ENCODE results near the gene RNF11. TPM values are rescaled to one million over a fixed set of nuclear protein-coding genes. Genes with fewer than 3 reads are reported as not detected.

Gene RNF11
- total RNA-seq, 2 experiments from 2014 or later: 34.8 to 39.7 TPM

DNA sequence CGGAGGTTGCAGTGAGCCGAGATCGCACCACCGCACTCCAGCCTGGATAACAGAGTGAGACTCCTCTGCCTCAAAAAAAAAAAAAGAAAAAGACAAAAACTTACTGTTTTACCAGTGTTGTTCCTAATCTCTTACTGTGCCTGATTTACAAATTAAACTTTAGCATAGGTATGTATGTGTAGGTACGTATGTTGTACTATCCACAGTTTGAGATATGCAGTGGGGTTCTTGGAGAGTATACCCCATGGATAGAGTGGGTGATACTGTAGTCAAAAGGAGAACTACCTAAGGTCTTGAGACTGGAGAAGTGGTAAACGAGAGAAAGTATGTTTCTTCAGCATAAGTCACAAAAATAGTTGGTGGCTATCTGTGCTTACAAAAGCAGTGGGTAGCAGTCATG, 38.6 kb downstream of the RNF11 start:
- Mint-ChIP-seq H3K4me1 (peaks cover 12% of the 10 kb centered on the region), H3K27me3 (no peaks in the 10 kb centered on the region), H3K27ac (no peak overlapping the region), H3K4me3 (no peak overlapping the region), H3K36me3 (ENCODE audit: low read depth) (peaks cover 31% of the 10 kb centered on the region), H3K9me3 (no peaks in the 10 kb centered on the region)
- ChIA-PET CTCF (no interaction called here), POLR2A (no interaction called here)
- DNase-seq: no peak

DNA sequence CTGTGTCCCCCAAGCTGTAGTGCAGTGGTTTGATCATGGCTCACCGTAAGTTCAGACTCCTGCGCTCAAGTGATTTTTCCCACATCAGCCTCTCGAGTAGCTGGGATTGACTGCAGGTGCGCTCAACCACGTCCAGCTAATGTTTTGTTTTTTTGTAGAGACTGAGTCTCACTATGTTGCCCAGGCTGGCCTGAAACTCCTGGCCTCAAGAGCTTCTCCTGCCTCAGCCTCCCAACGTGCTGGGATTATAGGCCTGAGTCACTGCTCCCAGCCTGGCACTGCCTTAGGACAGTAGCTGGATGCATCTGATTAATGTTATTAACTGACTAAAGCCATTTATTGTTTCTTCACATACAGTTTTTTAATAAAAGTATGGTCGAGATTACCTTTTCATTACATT, 40.2 kb downstream of the RNF11 start:
- no peak overlapping the region for H3K27ac Mint-ChIP-seq
- CTCF ChIA-PET: interaction anchor here (1.2 kb wide), 1 partner anchor 19 kb away, joined by 4 read pairs; no protein-coding TSS in a partner anchor

DNA sequence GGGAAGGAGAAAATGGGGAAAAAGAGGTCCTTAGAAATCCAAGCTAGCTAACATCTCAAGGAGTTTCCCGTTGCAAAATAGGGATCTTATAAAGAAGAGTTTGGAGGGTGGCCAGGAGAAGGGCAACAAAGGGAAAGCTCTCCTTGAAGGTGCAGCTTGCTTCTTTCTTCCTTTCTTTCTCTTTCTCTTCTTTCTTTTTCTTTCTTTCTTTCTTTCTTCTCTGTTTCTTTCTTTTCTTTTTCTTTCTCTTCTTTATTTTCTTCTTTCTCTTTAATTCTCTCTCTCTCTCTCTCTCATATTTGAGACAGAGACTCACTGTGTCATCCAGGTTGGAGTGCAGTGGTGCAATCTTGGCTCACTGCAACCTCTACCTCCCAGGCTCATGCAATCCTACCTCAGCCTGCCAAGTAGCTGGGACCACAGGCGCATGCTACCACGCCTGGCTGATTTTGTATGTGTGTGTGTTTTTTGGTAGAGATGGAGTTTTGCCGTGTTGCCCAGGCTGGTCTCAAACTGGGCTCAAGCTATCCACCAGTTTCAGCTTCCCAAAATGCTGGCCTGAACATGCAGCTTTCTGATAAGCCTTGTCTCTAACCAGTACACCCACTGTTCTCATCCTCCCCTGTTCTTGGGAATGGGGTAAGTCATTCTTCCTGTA, 44.4 kb downstream of the RNF11 start:
- ChIA-PET CTCF (interaction anchor here (0.8 kb wide), 1 partner anchor 87 kb away, joined by 3 read pairs; no protein-coding TSS in a partner anchor), POLR2A (interaction anchor here (0.9 to 2.9 kb wide), 2 partner anchors 45 to 68 kb away, joined by 3 to 7 read pairs; partner anchors contain the start of gene RNF11)
- Mint-ChIP-seq H3K4me1 (peaks cover 30% of the 10 kb centered on the region), H3K4me3 (no peak overlapping the region), H3K9me3 (no peaks in the 10 kb centered on the region), H3K27ac (no peak overlapping the region), H3K27me3 (no peaks in the 10 kb centered on the region), H3K36me3 (ENCODE audit: low read depth) (peaks cover 2% of the 10 kb centered on the region)
- no peak for DNase-seq

More for the DNA sequence above, 40.2 kb downstream of the RNF11 start:
- Mint-ChIP-seq H3K36me3 (ENCODE audit: low read depth) (peaks cover 18% of the 10 kb centered on the region), H3K9me3 (no peaks in the 10 kb centered on the region), H3K4me3 (no peak overlapping the region), H3K27me3 (no peaks in the 10 kb centered on the region), H3K4me1 (peaks cover 9% of the 10 kb centered on the region)
- DNase-seq: no peak
- POLR2A ChIA-PET: no interaction called here

DNA sequence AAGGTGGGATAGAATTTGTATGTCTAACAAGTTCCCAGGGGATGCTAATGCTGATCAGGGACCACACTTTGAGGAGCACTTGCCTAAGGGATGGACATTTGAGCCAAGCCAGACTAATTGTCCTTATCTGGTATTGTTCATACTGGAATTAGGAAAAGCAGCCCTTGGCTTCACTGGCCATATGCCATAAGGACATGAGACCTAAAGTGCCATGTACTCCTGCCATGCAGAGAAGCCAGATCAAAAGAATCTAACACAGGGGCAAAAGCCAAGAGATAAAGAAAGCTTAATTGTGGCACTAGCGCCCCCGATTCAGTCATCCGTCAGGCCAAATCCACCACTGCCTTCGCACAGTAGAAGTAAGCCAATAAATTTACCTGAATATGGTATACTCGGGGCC, 45.7 kb downstream of the RNF11 start:
- no peaks in the 10 kb centered on the region for H3K9me3 Mint-ChIP-seq
- no peak overlapping the region for H3K27ac Mint-ChIP-seq
- peaks cover 33% of the 10 kb centered on the region for H3K4me1 Mint-ChIP-seq
- H3K36me3 Mint-ChIP-seq (ENCODE audit: low read depth): peaks cover 2% of the 10 kb centered on the region
- no peaks in the 10 kb centered on the region for H3K27me3 Mint-ChIP-seq
- ChIA-PET POLR2A (no interaction called here), CTCF (no interaction called here)
- no peak for DNase-seq
- H3K4me3 Mint-ChIP-seq: no peak overlapping the region

DNA sequence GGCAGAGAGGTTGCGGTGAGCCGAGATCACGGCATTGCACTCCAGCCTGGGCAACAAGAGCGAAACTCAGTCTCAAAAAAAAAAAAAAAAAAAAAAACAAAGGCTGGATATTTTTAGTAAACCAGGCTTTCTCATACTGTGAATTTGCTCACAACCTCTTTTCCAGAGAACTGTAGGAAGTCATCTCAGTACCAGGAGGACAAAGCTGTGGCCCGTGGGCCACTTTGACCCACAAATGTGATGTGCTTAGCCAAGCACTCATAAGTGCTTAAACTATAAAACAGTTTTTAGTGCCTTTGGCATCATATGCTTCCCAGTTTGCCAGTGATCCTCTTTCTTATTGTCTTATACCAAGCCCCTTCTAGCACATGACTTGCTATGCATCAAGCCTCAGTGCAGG, 46.5 kb downstream of the RNF11 start:
- Mint-ChIP-seq H3K36me3 (ENCODE audit: low read depth) (peaks cover 2% of the 10 kb centered on the region), H3K4me1 (peaks cover 33% of the 10 kb centered on the region)
- no peak for DNase-seq

DNA sequence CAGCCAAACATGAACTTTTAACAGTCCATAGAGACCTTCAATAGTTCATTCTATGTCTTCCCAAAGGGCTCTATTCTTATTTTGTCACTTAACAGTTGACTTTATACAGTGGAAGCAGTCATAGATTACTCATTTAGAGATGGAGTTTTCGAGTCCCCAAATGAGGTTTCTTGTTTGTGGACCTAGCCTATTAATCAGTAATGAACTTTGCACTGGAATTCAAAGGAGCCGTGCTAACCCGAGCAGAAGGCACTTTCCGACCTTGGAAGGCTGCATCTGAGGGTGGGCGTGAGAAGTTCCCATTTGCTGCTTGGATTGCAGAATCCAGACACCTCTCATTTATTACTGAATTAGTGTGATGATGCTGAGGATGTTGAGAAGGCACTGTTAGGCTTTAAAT, 47.9 kb downstream of the RNF11 start:
- no peak for DNase-seq
- H3K9me3 Mint-ChIP-seq: no peaks in the 10 kb centered on the region
- ChIA-PET POLR2A (no interaction called here), CTCF (interaction anchor here (1.4 to 2.1 kb wide), 2 partner anchors 11 to 13 kb away, joined by 4 to 6 read pairs; no protein-coding TSS in a partner anchor)
- peaks cover 33% of the 10 kb centered on the region for H3K4me1 Mint-ChIP-seq
- no peak overlapping the region for H3K4me3 Mint-ChIP-seq
- H3K27me3 Mint-ChIP-seq: peaks cover 7% of the 10 kb centered on the region
- no peak overlapping the region for H3K27ac Mint-ChIP-seq
- H3K36me3 Mint-ChIP-seq (ENCODE audit: low read depth): peaks cover 2% of the 10 kb centered on the region

More for the DNA sequence above, 46.5 kb downstream of the RNF11 start:
- H3K9me3 Mint-ChIP-seq: no peaks in the 10 kb centered on the region
- ChIA-PET POLR2A (no interaction called here), CTCF (interaction anchor here (1.4 to 2.1 kb wide), 2 partner anchors 12 to 14 kb away, joined by 4 to 6 read pairs; no protein-coding TSS in a partner anchor)
- H3K27me3 Mint-ChIP-seq: peaks cover 5% of the 10 kb centered on the region
- H3K27ac Mint-ChIP-seq: no peak overlapping the region
- H3K4me3 Mint-ChIP-seq: no peak overlapping the region

DNA sequence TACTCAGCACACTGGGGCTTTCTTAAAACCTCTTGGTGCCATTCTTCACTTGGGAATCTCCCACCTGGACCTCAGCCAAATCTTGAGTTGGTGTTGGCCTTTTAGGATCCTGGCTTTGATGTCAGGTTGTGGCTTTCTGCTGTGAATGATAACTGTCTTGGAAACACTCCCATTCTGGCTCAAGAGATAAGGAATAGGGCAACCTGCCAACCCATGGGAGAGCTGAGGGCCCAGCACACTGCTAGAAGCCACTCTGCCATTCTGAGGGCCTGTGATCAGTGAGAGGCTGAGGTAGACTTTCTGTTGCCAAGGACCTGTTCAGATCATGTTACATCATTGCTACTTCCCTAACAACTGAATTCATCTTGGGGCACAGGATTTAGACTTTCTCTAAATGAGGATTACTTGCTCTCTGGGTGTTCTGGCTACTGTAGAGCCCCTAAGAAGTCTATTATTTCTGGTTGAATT, 48.4 kb downstream of the RNF11 start:
- CTCF ChIA-PET: interaction anchor here (2.1 kb wide), 1 partner anchor 11 kb away, joined by 4 read pairs; no protein-coding TSS in a partner anchor
- POLR2A ChIA-PET: no interaction called here
- Mint-ChIP-seq H3K27me3 (peaks cover 12% of the 10 kb centered on the region), H3K4me1 (peaks cover 33% of the 10 kb centered on the region), H3K9me3 (no peaks in the 10 kb centered on the region), H3K36me3 (ENCODE audit: low read depth) (peaks cover 5% of the 10 kb centered on the region), H3K4me3 (no peak overlapping the region), H3K27ac (no peak overlapping the region)
- no peak for DNase-seq

DNA sequence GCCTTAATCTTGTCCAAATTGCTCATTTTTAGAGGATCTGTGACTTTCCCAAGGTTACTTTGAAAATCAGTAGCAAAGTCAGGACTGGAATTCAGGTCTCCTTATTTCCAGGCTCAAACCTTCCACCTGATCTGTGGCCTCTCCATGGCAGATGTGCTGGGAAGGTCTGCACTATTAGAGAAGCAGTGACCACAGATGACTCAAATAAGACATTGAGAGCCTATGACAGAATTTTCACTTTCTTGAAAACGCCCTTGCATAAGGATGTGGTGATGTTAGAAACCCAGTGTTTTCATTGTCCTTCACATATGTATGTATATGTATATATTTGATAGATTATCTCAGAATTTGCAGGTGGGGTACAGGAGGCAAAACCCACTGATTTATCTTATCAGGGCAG, 49.0 kb downstream of the RNF11 start:
- POLR2A ChIA-PET: interaction anchor here (0.8 kb wide), 1 partner anchor 9 kb away, joined by 3 read pairs; no protein-coding TSS in a partner anchor
- CTCF ChIA-PET: interaction anchor here (1.8 kb wide), 1 partner anchor 11 kb away, joined by 17 read pairs; no protein-coding TSS in a partner anchor
- no peak overlapping the region for H3K4me3 Mint-ChIP-seq
- H3K4me1 Mint-ChIP-seq: peaks cover 33% of the 10 kb centered on the region
- H3K27me3 Mint-ChIP-seq: peaks cover 13% of the 10 kb centered on the region
- H3K9me3 Mint-ChIP-seq: no peaks in the 10 kb centered on the region
- H3K27ac Mint-ChIP-seq: no peak overlapping the region
- H3K36me3 Mint-ChIP-seq (ENCODE audit: low read depth): peaks cover 5% of the 10 kb centered on the region
- no peak for DNase-seq

DNA sequence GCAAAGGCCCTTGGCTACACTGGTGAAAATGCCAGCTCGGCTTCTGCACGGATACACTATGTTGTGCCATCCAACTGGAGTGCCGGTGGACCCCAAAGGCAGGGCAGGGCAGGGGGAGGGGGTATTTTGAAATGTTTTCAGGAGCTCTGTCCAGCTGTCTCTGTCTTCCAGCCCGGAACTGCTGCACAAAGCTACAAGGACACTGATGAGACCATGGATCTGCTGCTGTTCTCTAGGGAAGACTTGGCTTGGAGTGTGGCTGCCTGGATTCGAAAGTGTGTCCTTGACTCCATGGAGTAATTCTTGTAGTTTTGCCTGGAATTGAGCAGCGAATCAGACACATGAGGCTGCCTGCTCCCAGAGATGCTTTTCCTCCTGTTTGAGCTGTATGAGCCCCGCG, 51.9 kb downstream of the RNF11 start:
- H3K4me1 Mint-ChIP-seq: peaks cover 25% of the 10 kb centered on the region
- ChIA-PET POLR2A (interaction anchor here (1.1 kb wide), 1 partner anchor 52 kb away, joined by 3 read pairs; the partner anchor contains the start of gene RNF11), CTCF (interaction anchor here (2.2 kb wide), 1 partner anchor 9 kb away, joined by 8 read pairs; no protein-coding TSS in a partner anchor)
- H3K27me3 Mint-ChIP-seq: peaks cover 14% of the 10 kb centered on the region
- H3K9me3 Mint-ChIP-seq: no peaks in the 10 kb centered on the region
- no peak overlapping the region for H3K4me3 Mint-ChIP-seq
- no peak for DNase-seq
- peaks cover 3% of the 10 kb centered on the region for H3K36me3 Mint-ChIP-seq (ENCODE audit: low read depth)
- no peak overlapping the region for H3K27ac Mint-ChIP-seq

DNA sequence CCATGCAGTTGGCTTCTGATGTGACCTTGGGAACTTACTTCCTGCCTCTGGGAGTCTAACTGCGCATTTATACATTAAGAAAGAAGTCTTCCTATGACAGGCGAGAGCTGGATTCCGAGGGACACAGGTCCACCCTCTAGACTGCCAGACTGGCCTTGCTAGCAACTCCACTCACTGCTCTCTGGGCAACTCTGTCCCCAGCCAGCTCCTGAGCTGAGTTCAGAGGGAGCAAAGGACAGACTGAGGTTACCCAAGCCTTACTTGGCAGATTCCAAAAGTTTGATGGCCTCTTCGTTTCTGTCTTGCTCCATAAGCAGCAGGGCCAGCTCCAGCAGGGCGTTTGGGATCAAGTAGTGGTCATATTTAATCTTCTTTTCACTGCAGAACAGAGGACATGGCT, 52.5 kb downstream of the RNF11 start:
- Mint-ChIP-seq H3K27me3 (peaks cover 14% of the 10 kb centered on the region), H3K4me1 (peaks cover 20% of the 10 kb centered on the region), H3K36me3 (ENCODE audit: low read depth) (peaks cover 3% of the 10 kb centered on the region), H3K27ac (no peak overlapping the region), H3K9me3 (no peaks in the 10 kb centered on the region), H3K4me3 (no peak overlapping the region)
- ChIA-PET CTCF (interaction anchor here (2.2 kb wide), 1 partner anchor 8 kb away, joined by 8 read pairs; no protein-coding TSS in a partner anchor), POLR2A (interaction anchor here (1.1 kb wide), 1 partner anchor 53 kb away, joined by 3 read pairs; the partner anchor contains the start of gene RNF11)
- DNase-seq: no peak

DNA sequence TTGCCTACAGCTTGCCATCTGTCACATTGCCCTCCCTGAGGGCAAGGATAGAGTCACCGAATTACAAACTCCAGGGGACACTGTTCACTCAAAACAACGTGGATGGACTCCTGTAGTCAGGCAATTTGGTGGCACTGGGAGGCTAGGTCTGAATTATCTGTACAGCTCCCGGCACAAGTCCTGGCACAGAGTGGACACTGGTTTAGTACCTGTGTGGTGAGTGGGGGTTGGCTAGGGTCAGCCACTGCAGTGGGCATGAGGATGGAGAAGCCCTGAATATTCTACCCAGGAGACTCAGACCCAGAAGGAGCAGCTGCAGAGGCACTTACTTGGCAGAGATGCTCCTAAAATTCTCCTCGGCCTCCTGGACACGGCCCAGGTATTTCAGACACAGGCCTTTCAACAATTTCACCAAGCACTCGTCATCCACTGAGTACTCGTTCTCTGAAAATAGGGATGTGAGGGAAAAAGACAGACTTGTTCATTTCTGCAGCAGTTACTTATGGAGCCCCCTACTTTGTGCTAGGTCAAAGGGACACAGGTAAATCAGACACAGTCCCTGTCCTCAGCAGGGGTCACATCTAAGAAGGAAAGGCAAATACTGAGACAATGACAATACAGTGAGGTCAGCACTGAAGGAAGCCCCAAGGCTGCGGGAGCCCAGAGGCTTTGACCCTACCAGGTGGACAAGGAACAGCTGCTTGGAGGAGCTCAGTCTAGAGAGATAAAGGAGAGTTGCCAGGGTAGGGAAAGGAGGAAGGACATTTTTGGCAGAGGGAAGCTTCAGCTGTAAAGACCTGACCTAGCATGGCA, 53.8 kb downstream of the RNF11 start:
- H3K27me3 Mint-ChIP-seq: peaks cover 14% of the 10 kb centered on the region
- H3K27ac Mint-ChIP-seq: no peak overlapping the region
- ChIA-PET CTCF (interaction anchor here (1.1 kb wide), 1 partner anchor 99 kb away, joined by 3 read pairs; no protein-coding TSS in a partner anchor), POLR2A (no interaction called here)
- H3K36me3 Mint-ChIP-seq (ENCODE audit: low read depth): peaks cover 3% of the 10 kb centered on the region
- peaks cover 17% of the 10 kb centered on the region for H3K4me1 Mint-ChIP-seq
- H3K4me3 Mint-ChIP-seq: no peak overlapping the region
- no peak for DNase-seq
- H3K9me3 Mint-ChIP-seq: no peaks in the 10 kb centered on the region

DNA sequence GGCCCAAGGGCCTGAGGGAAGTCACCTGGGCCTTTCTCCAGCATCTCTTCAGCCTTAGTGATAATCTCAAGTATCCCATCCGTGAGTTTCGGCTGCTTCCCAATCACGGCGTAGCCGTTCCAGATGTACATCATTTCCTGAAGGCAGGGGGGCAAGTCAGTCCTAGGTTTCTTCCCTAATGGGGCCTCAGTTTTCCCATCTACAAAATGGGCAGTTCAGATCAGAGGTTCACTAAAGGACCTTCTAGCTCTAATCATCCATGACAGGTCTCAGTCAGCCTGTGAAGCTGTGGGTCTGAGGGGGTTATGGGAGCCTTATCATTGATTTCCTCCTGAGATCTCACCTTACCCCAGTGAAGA, 54.4 kb downstream of the RNF11 start:
- Mint-ChIP-seq H3K4me1 (peaks cover 18% of the 10 kb centered on the region), H3K27ac (no peak overlapping the region), H3K4me3 (no peak overlapping the region), H3K9me3 (no peaks in the 10 kb centered on the region), H3K36me3 (ENCODE audit: low read depth) (peaks cover 3% of the 10 kb centered on the region), H3K27me3 (peaks cover 14% of the 10 kb centered on the region)
- ChIA-PET CTCF (interaction anchor here (0.6 to 1.1 kb wide), 2 partner anchors 99 to 1723 kb away, joined by 3 to 4 read pairs; no protein-coding TSS in a partner anchor), POLR2A (no interaction called here)
- DNase-seq: no peak
